ENCODE measurements around the gene PEX10. TPM values are rescaled to one million over a fixed set of nuclear protein-coding genes. Genes with fewer than 3 reads are reported as not detected.

PEX10 gene
- total RNA-seq, 2 experiments from 2014 or later = 9.2 to 10.3 TPM

DNA sequence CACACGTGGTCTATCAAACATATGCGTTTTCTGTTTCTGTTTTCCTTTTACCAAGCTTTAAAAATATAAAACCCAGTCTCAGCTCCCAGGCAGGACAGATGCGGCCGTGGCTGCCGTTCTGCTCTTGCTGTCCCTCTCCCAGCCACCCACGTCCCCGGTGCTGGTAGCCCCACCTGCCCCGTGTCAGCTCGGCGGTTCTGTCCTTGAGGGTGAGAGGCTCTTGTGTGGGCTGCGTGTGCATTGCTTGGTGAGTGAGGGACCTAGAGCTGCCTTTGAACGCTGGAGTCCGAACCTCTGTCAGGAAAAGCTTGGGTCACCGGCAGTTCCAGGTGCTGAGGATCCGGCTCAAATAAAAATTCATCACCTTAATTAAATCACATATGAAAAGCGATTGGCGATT, 16.3 kb downstream of the PEX10 start:
- POLR2A ChIA-PET = no interaction called here
- Mint-ChIP-seq H3K27me3 (no peaks in the 10 kb centered on the region), H3K4me1 (peaks cover 33% of the 10 kb centered on the region), H3K27ac (no peak overlapping the region), H3K4me3 (no peak overlapping the region), H3K9me3 (no peaks in the 10 kb centered on the region), H3K36me3 (ENCODE audit: low read depth) (peaks cover 65% of the 10 kb centered on the region)
- no peak for DNase-seq
- CTCF ChIA-PET = interaction anchor here (1.3 kb wide), 1 partner anchor 12 kb away, joined by 3 read pairs; no protein-coding TSS in a partner anchor

DNA sequence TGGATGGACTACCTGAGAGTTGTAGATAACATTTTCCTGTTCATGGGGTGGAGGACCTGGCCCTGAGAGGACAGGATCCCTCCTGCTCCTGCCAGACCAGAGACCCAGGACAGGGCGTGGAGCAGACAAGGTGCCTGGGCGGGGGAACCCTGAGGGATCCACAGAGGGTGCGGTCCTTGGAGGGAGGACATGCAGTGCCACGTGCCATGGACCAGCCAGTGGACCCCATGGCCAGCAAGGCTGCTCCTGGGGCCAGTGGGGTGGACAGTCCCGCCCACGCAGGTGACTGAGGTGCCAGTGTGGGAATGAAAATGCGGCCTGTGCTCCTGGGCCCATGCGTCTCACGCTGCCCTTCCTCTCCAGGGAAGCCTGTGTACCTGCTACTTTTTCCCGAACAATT, 17.1 kb downstream of the PEX10 start:
- ChIA-PET POLR2A (no interaction called here), CTCF (interaction anchor here (1.3 kb wide), 1 partner anchor 13 kb away, joined by 3 read pairs; no protein-coding TSS in a partner anchor)
- H3K9me3 Mint-ChIP-seq = no peaks in the 10 kb centered on the region
- peaks cover 58% of the 10 kb centered on the region for H3K36me3 Mint-ChIP-seq (ENCODE audit: low read depth)
- peaks cover 30% of the 10 kb centered on the region for H3K4me1 Mint-ChIP-seq
- no peak overlapping the region for H3K4me3 Mint-ChIP-seq
- no peaks in the 10 kb centered on the region for H3K27me3 Mint-ChIP-seq
- H3K27ac Mint-ChIP-seq = no peak overlapping the region
- no peak for DNase-seq

DNA sequence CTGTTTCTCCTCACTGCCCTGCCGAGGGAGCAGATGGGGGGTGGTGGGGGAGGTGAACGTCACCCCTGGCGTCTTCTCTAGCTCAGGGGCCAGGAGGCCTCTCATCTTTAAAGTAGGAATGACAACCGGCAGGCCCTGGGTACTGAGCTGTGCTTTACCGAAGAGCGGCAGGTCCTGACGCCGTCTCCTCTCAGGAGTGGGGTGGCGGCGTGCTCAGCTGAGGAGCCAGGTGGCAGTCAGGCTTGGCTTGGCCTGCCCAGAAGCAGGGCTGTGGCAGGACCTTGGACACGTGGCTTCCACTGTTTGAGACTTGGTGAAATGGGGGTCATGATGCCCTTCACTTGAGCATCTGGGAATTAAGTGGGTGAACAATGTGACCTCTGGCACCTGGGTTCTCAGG, 17.6 kb downstream of the PEX10 start:
- ChIA-PET POLR2A (no interaction called here), CTCF (no interaction called here)
- no peaks in the 10 kb centered on the region for H3K9me3 Mint-ChIP-seq
- H3K36me3 Mint-ChIP-seq (ENCODE audit: low read depth) = peaks cover 54% of the 10 kb centered on the region
- H3K4me3 Mint-ChIP-seq = no peak overlapping the region
- no peaks in the 10 kb centered on the region for H3K27me3 Mint-ChIP-seq
- no peak overlapping the region for H3K27ac Mint-ChIP-seq
- H3K4me1 Mint-ChIP-seq = peaks cover 35% of the 10 kb centered on the region
- no peak for DNase-seq

DNA sequence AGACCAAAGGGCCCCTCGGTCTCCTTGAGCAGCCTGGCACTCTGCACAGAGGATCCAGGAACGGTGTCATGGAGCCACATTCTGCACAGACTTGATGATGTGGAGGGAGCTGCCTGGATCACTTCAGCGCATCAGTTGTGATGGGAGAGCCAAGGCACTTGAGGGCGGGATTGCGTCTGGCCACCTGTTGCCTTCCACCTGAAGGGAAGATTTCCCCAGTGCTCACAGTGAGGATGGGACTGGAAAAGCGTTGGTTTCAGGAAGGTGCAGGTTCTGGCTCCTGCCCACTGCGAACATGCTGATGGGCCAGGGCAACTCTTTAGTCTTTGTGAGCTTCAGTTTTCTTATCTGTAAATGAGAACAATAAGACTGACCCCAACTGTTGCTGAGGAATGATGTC, 18.1 kb downstream of the PEX10 start:
- peaks cover 50% of the 10 kb centered on the region for H3K36me3 Mint-ChIP-seq (ENCODE audit: low read depth)
- ChIA-PET CTCF (no interaction called here), POLR2A (no interaction called here)
- H3K27me3 Mint-ChIP-seq = no peaks in the 10 kb centered on the region
- peak overlapping the region; percentile 50 for H3K27ac Mint-ChIP-seq
- peaks cover 36% of the 10 kb centered on the region for H3K4me1 Mint-ChIP-seq
- DNase-seq = no peak
- H3K4me3 Mint-ChIP-seq = no peak overlapping the region
- H3K9me3 Mint-ChIP-seq = no peaks in the 10 kb centered on the region

DNA sequence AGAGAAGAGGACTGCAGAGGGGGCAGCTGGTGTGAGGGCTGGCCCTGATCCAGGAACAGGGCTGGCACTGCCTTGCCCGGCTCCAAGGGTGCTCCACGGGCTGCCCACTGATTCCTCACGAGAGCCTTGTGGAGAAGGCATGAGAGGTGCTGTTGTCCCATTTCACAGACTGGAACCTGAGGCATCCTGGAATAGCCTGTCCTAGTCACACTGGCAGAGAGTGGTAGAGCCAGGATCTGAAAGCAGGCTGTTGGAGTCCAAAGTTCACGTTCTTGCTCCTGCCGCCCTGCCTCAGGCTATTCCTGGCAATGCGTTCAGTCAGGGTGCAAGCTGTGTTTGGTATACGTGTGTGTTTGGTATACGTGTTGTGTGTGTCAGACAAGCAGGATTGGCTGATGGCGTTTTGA, 18.9 kb downstream of the PEX10 start:
- H3K4me1 Mint-ChIP-seq = peaks cover 36% of the 10 kb centered on the region
- DNase-seq = no peak
- CTCF ChIA-PET = no interaction called here
- H3K36me3 Mint-ChIP-seq (ENCODE audit: low read depth) = peaks cover 44% of the 10 kb centered on the region
- no peaks in the 10 kb centered on the region for H3K9me3 Mint-ChIP-seq
- POLR2A ChIA-PET = no interaction called here
- no peak overlapping the region for H3K27ac Mint-ChIP-seq
- H3K4me3 Mint-ChIP-seq = peak overlapping the region; percentile 78
- no peaks in the 10 kb centered on the region for H3K27me3 Mint-ChIP-seq

DNA sequence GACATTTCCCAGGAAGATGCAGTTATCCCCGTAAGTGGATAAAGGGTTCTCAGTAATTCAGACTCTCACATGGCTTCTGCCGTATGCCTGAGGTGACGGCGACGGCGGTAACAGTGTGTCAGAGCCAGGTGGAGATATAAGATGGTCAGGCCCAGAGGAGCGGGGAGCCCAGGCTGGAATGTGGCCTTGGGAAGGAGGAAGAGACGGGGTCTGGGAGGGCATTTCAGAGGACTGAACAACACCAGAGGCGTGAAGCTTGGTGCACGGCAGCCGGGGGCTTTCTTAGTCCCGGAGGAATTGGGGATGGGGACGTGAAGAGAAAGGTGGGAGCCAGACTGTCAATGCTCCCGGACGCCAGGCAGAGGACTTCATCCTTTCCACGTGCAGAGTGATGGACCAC, 19.7 kb downstream of the PEX10 start:
- POLR2A ChIA-PET = no interaction called here
- peaks cover 36% of the 10 kb centered on the region for H3K4me1 Mint-ChIP-seq
- H3K36me3 Mint-ChIP-seq (ENCODE audit: low read depth) = peaks cover 40% of the 10 kb centered on the region
- CTCF ChIA-PET = interaction anchor here (2.2 to 2.4 kb wide), 2 partner anchors 11 to 198 kb away, joined by 10 to 17 read pairs; partner anchors contain the start of gene FAAP20
- DNase-seq = no peak
- peak overlapping the region; percentile 82 for H3K27ac Mint-ChIP-seq
- no peaks in the 10 kb centered on the region for H3K9me3 Mint-ChIP-seq
- H3K27me3 Mint-ChIP-seq = no peaks in the 10 kb centered on the region
- peak overlapping the region; percentile 78 for H3K4me3 Mint-ChIP-seq

DNA sequence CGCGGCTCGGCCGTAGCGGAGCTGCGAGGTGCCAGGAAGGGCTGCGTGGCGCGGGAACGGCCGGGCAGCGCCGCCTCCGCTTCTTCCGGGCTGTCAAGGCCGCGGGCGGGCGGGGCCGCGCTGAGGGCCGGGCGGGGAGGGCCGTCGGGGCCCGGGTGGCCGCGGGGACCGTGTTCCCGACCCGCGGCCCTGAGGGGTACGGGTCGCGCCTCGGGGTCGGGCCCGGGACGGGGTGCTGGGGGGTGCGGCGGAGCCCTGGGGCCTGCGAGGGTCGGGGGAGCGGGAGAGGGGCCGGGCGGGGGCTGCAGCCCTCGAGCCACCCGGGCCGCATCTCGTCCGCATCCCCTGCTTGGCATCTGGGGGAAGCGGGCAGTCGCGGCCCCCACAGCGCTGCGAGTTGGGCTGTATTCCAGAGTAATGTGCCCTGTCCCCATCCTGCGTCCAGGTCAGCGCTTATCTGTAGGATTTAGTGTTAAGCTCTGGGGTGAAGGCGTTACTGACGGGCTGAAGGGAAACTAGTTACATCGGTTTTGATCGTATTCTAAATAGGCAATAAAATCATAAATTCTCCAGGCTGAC, 20.3 kb downstream of the PEX10 start:
- CTCF ChIA-PET = interaction anchor here (2.2 to 2.4 kb wide), 2 partner anchors 10 to 197 kb away, joined by 10 to 17 read pairs; partner anchors contain the start of gene FAAP20
- peaks cover 33% of the 10 kb centered on the region for H3K36me3 Mint-ChIP-seq (ENCODE audit: low read depth)
- POLR2A ChIA-PET = no interaction called here
- peaks cover 36% of the 10 kb centered on the region for H3K4me1 Mint-ChIP-seq
- no peaks in the 10 kb centered on the region for H3K9me3 Mint-ChIP-seq
- no peak for DNase-seq
- peak overlapping the region; percentile 79 for H3K4me3 Mint-ChIP-seq
- no peaks in the 10 kb centered on the region for H3K27me3 Mint-ChIP-seq
- H3K27ac Mint-ChIP-seq = peak overlapping the region; percentile 82

DNA sequence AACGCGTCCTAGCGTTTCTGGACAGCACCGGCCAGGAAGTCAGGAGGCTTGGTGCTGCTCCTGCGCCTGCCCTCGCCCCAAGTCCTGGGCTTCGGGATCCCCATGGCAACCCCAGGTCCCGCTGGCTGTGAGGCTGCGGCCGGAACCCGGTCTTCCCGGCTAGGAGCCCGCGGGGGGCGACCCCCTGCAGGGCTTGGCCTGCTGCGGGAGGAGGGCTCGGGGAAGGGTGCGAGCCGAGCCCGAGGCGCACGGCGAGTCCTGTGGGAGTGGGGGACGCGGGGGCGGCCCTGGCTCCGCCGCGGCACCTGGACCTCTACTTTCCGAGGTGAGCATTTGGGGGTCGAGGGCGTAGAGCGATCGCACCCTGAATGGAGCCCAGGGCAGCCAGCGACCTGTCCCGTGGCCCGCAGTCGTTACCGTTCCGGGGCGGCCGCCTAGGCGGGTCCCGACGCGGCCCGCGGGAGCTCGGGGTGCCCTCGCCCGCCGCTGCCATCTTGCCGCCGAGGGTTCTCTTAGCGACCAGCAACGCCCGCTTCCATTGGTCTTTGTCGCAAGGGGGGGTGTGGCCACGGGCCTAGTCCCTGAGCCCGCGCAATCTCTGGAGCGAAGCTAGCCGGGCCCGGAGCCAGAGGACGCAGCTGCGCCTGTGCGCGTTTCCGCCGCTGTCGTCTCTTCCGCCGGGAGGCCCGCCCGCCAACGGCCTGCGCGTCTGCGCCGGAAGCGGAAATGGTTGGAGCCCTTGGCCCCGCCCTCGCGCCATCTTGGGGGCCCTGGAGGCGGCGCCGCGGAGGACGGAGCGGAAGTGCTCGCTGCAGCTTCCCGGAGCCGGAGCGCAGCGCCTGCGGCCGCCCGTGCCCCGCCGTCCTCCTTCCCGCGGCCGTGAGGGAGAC, 21.1 kb downstream of the PEX10 start, which contains the start of the genes MORN1 and RER1:
TSS of gene MORN1 (minus strand) at position 514 of the 890 bp plus-strand sequence. CDS start at position 493, 21 bp downstream.
TSS of gene RER1 (plus strand) at position 801 of the 890 bp plus-strand sequence. CDS start 3,950 bp downstream, outside the sequence.
- ChIA-PET CTCF (interaction anchor here (1.0 to 2.4 kb wide), 4 partner anchors 9 to 196 kb away, joined by 3 to 17 read pairs (median 8); partner anchors contain the start of gene FAAP20), POLR2A (no interaction called here)
- H3K27me3 Mint-ChIP-seq = no peaks in the 10 kb centered on the region
- H3K4me3 Mint-ChIP-seq = peak within 1 kb of the TSS; percentile 79
- H3K4me1 Mint-ChIP-seq = peaks cover 36% of the 10 kb centered on the region
- no peaks in the 10 kb centered on the region for H3K9me3 Mint-ChIP-seq
- peaks cover 28% of the 10 kb centered on the region for H3K36me3 Mint-ChIP-seq (ENCODE audit: low read depth)
- H3K27ac Mint-ChIP-seq = peak within 1 kb of the TSS; percentile 82
- DNase-seq = peak; percentile 99

DNA sequence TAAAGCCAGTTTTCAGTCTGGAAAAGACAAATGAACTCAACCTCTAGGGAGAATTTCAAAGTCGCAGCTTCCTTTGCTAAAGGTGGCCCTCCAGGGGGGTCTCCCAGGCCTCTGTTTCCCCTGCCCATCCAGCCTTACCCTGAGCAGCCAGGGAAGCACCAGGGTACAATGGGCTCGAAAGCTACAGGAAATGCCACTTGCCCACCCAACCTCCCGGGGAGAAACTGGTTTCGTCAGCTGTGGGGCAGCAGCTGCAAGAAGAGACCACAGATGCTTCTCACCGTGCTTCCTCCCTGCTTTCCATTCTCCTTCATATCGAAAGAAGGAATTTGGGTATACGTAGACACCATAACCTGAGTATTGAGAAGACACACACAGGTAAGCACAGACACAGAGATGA, 22.7 kb downstream of the PEX10 start:
- Mint-ChIP-seq H3K4me1 (peaks cover 32% of the 10 kb centered on the region), H3K27ac (no peak overlapping the region), H3K9me3 (no peaks in the 10 kb centered on the region), H3K27me3 (no peaks in the 10 kb centered on the region), H3K4me3 (peak overlapping the region; percentile 79), H3K36me3 (ENCODE audit: low read depth) (peaks cover 16% of the 10 kb centered on the region)
- ChIA-PET POLR2A (no interaction called here), CTCF (interaction anchor here (3.5 kb wide), 1 partner anchor 194 kb away, joined by 14 read pairs; the partner anchor contains the start of gene FAAP20)
- no peak for DNase-seq

DNA sequence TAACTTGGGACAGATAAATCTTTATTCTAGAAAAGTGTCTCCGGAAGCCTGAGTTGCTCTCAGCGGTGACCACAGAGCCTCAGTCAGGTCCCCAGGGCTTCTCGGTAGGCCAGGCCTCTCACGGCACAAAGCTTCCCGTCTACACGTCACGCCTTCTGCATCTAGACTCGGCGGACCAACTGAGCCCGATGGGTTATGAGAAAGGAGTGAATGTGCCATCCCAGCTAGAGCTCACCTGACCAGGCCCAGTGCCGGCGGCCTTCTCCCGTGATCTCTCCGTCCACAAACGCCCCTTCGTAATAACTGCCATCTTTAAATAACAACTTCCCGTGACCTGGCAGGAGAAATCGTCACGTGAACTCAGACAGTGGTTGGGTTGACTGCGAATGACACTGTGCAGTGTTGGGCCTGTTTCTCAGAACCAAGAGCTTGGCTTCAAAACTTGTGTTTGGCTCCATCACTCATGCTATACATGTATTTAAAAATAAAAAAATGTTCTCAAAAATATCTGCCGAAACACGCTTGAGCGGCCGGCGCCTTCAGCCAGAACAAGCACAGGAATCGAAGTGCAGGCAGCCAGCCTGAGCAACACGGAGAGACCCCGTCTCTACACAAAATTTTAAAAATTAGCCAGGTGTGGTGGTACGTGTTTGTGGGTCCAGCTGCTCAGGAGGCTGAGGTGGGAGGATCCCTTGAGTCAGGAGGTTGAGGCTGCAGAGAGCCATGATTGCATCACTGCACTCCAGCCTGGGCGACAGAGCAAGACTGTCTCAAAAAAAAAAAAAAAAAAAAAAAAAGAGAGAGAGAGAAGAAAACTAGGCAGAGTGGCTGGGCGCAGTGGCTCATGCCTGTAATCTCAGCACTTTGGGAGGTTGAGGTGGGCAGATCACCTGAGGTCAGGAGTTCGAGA, 24.1 kb downstream of the PEX10 start:
- H3K9me3 Mint-ChIP-seq = no peaks in the 10 kb centered on the region
- no peak overlapping the region for H3K4me3 Mint-ChIP-seq
- no peak for DNase-seq
- H3K27me3 Mint-ChIP-seq = no peaks in the 10 kb centered on the region
- POLR2A ChIA-PET = no interaction called here
- peaks cover 6% of the 10 kb centered on the region for H3K36me3 Mint-ChIP-seq (ENCODE audit: low read depth)
- CTCF ChIA-PET = interaction anchor here (0.7 to 3.5 kb wide), 2 partner anchors 188 to 193 kb away, joined by 3 to 14 read pairs; partner anchors contain the start of gene FAAP20
- H3K27ac Mint-ChIP-seq = no peak overlapping the region
- H3K4me1 Mint-ChIP-seq = peaks cover 19% of the 10 kb centered on the region

DNA sequence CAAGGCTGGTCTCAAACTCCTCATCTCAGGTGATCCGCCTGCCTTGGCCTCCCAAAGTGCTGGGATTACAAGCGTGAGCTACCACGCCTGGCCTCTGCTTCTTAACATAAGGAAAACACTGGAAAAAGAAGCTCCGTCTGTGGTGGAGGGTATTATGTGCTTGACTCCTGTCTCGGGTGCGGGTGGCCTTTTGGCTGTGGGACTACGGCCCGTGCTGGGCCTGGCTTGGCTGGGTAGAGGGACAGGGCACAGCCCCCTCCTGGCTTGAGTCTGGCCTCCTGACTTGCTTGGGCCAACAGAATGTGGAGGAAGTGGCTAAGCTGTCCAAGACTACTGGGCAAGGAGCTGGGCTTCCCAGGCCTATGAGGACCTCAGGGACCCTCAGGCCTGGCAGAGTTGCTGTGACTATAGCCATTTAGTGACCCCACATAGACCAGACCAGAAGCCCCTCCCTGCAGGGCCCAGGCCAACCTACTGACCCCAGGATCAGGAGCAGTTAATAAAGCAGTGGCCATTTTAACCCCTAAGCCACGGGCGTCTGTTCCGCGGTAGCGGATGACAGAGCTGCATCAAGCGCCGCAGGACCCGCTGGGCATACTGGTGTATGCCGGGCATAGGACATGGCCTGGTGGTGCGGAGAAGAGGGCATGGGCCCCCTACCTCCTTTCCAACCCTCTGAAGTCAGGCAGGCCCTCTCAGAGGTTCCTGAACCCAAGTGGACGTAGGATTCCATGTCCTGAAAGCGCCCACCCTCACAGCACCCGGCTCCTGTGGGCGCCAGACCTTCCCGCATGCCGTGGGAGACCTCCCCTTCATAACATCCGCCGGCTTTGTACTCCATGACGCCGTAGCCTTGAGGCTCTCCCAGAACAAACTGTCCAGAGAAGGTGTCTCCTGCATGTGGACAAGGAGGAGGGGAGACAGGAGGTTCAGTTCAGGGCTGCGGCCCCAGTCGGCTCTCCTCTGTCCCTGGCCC, 25.4 kb downstream of the PEX10 start:
- ChIA-PET POLR2A (no interaction called here), CTCF (interaction anchor here (3.5 kb wide), 1 partner anchor 192 kb away, joined by 14 read pairs; the partner anchor contains the start of gene FAAP20)
- no peaks in the 10 kb centered on the region for H3K36me3 Mint-ChIP-seq (ENCODE audit: low read depth)
- H3K27ac Mint-ChIP-seq = no peak overlapping the region
- H3K4me3 Mint-ChIP-seq = no peak overlapping the region
- no peaks in the 10 kb centered on the region for H3K9me3 Mint-ChIP-seq
- DNase-seq = no peak
- peaks cover 10% of the 10 kb centered on the region for H3K4me1 Mint-ChIP-seq
- no peaks in the 10 kb centered on the region for H3K27me3 Mint-ChIP-seq
